GM12874 (cell line): ENCODE measurements around the gene TMEM132D.

ENCODE experiments used
- TF ChIP-seq, protein P1 (sequence below): IDR thresholded peaks from 2 replicates; pipeline ENCODE4 v1.5.1; 2011; ENCODE audit warnings: low read depth, mild to moderate bottlenecking, control low read depth, low read length, moderate library complexity; ENCODE audit not compliant: insufficient read depth

TMEM132D gene

DNA sequence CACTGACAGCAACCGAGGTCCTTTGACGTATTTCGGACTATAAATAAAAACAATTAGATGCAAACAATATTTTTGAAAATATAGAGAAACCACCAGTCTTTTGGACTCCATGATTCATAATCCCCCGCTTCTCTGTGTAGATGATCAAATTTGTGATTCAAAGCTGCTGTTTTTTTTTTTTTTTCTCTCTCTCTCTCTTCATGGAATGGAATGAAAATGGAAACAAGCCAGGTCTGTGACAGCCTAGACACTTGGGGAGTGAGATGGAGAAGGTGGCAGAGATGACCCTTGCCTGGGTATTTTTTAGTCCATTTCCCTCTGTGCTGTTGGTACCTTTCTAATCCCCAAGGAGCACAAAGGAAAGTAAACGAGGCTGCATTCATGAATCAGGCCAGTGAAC, 802.0 kb downstream of the TMEM132D start:
- TF ChIP-seq, protein P1, sequence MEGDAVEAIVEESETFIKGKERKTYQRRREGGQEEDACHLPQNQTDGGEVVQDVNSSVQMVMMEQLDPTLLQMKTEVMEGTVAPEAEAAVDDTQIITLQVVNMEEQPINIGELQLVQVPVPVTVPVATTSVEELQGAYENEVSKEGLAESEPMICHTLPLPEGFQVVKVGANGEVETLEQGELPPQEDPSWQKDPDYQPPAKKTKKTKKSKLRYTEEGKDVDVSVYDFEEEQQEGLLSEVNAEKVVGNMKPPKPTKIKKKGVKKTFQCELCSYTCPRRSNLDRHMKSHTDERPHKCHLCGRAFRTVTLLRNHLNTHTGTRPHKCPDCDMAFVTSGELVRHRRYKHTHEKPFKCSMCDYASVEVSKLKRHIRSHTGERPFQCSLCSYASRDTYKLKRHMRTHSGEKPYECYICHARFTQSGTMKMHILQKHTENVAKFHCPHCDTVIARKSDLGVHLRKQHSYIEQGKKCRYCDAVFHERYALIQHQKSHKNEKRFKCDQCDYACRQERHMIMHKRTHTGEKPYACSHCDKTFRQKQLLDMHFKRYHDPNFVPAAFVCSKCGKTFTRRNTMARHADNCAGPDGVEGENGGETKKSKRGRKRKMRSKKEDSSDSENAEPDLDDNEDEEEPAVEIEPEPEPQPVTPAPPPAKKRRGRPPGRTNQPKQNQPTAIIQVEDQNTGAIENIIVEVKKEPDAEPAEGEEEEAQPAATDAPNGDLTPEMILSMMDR, result no peak

DNA sequence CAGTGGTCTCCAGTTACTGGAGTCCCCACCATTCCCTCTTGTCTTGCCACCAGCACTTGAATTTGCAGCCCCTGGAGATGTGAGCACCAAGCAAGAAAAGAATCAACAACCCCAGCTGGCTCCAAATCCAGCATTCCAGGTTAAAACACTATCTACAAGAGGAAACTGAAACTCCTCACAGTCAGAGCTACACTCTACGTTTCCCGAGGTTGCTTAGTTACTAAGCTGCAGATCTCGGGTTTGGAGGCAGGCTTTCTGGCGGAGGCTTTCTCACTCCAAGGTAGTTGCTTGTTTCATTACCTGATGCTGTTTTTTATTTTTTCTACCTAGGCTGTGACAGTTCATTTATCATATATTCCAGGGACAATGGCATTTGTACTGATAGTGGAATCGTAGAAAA, 802.4 kb downstream of the TMEM132D start:
- TF ChIP-seq, protein P1, result no peak

DNA sequence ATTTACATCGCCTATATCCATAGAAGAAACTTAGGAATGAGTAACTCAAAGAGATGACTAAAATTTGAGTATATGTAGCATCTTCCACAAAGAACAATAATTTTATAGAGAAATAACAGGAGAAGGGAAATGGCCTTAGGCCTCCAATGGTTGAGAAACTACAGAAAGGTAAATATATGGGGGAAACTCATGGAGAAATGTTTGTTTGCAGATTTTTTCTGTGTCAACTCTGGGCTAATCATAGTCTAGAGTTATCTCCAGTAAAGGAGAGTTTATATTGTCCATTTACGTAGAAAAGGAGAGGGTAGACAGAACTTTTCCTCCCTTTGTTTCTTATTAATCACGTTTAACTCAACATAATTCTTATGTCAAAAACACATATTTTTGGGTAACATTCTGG, 806.4 kb downstream of the TMEM132D start:
- TF ChIP-seq, protein P1, result no peak

DNA sequence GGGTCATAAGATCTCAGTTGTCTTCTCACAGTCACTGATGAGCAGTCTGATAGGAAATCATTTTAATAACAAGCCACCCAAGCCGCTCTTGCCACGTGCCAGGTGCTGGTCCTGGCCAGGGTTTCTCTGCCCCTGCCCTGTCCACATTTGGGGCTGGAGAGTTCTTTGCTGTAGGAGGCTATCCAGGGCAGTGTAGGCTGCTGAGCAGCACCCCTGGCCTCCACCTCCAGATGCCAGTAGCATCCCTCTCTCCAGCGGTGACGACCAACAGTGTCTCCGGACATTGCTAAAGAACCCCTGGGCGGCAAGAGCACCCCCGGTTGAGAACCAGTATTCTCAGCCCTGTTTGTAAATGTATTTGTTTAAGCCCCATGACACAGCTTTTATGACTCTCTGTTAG, 806.9 kb downstream of the TMEM132D start:
- TF ChIP-seq, protein P1, result no peak

DNA sequence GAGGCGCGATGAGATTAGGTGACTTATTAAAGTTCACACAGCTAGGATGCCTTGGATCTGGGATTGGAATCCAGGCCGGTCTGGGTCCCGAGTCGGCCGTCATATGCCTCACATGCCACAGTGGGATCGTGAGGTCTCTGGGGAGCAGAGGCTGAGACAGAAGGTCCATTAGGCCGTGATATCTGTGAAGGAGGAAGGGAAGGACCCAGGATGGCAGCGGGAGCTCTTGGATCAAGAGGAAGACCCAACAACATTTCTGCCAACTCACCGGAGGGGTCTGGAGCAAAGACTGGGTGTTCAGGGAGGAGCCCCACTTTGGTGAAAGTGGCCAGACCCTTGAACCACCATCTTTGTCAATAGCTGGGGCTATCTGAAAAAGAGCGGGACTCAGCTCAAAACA, 807.6 kb downstream of the TMEM132D start:
- TF ChIP-seq, protein P1, result no peak

DNA sequence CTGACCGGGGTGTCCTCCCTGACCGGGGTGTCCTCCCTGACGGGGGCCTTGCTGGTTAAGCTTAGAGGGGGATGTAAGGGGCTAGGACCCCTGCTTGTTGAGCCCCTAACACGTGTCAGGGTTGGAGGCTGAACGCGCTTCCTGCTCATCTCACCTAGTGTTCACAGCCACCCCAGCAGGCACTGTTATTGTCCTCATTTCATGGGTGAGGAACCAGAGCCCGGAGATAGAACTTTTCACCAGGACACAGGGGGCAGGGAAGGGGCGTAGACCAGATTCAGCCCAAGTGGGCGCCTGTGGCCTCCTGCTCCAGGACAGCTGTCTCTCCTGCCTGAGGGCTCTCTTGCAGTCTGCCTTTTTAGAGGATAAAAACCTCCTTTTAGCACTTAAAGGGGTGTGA, 814.2 kb downstream of the TMEM132D start:
- TF ChIP-seq, protein P1, result no peak

DNA sequence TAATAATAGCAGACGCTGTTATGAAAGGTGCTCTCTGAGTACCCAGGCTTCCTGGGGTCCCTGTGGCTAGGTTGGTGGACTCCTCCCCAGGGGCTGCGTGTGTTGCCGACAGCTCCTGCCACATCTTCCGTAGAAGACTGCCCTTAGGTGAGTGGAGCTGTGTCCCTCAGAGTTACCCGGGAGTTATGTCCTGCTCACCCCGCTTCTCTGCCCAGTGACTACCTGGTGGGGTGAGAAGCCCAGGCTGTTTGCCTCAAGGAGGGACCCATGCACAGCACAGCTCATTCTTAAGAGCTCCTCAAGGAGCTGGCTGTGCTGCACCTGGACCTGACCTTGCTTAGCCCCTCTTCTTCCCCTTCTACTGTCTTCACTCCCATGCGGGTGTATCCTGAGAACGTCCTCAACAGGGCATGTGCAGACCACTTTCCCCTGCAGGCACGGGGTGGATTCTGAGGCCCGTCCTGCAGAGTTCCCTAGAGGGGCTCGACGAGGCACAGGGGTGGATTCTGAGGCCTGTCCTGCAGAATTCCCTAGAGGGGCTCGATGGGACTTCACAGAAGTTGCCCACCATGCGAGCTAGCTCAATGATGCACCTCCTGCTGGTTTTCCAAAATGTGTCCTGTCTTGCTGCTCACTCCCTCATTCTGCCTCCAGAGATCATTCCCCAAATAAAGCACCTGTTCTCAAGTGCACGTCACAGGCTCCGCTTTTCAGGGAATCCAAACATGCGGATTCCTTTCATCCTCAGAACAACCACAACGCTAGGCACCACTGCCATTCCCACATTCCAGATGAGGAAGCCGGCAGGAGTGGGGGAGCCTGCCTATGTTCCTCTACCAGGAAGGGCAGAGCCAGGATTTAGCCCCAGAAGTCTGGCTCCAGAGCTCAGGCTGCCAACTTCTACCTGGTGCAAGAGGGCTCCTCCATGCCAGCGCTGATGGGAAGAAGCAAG, 818.7 kb downstream of the TMEM132D start:
- TF ChIP-seq, protein P1, result no peak
